GM06990 (cell line): ENCODE measurements around the gene KIAA1217.
"Not testable (repeated sequence)": the region's sequence is repeated elsewhere in the genome, so short reads cannot be mapped to it uniquely, and the experiment has no call there.

Experiments
- DNase-seq: peaks from one replicate; pipeline ENCODE4 v3.0.0-alpha.2; 2011; ENCODE audit not compliant: insufficient read length; ENCODE audit errors: extremely low read depth
- H3K27me3 ChIP-seq: replicated peaks from 2 replicates; pipeline ENCODE4 v1.6.0; 2011; ENCODE audit warnings: low read length; ENCODE audit not compliant: control insufficient read depth, insufficient read depth
- H3K36me3 ChIP-seq: 2 replicates; pipeline ENCODE4 v1.5.1; 2011; ENCODE audit warnings: low read length; ENCODE audit not compliant: control insufficient read depth, insufficient read depth
- H3K4me3 ChIP-seq: replicated peaks from 2 replicates; pipeline ENCODE4 v1.5.1; 2011; ENCODE audit warnings: low read depth, mild to moderate bottlenecking, control low read depth, low read length
- CTCF ChIP-seq: IDR thresholded peaks from 2 replicates; pipeline ENCODE4 v1.5.1; 2011; ENCODE audit warnings: low read length, control low read depth, mild to moderate bottlenecking, inconsistent platforms; ENCODE audit not compliant: insufficient read depth, poor library complexity, severe bottlenecking

Gene KIAA1217

DNA sequence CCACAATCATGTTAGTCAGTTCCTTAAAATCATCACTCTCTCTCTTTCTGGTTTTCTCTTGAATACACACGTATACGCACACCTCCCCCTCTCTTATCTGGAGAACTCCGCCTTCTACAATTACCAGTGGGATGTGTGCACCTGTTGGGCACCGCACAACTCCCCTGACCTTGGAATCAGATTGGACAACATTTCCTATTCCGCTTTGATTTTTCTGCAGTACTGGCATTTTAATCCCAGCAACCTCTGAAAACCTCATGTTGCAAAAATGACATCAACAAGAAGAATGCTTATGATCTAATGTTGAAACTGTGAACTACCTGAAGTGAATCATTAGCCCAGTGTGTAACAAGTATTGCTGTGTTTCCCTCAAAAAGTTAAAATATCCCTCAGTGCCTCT lies 109.6 kb downstream of the KIAA1217 start:
- H3K27me3 ChIP-seq: no peaks in the 10 kb centered on the region
- TF ChIP-seq CTCF: no peak
- no peak for DNase-seq
- H3K36me3 ChIP-seq: no peaks in the 10 kb centered on the region
- no peak overlapping the region for H3K4me3 ChIP-seq

DNA sequence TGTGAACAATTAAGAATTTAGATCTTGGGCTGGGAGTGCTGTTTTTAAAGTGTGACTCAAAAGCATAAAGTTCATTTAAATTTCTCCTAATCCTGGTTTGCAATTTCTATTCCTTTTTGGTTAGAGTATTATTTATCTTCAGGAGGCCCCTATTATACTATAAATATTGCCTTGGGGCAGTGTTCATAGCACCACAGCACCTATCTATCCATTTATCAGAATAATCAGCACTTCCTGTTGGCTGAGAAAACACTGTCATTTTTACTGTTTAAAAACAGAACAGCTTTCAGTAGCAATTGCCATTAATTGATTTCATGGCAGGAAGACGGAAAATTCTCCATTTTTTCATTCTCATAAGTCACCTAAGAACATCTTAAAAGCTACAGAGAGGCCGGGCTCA lies 111.4 kb downstream of the KIAA1217 start:
- no peak for DNase-seq
- H3K36me3 ChIP-seq: no peaks in the 10 kb centered on the region
- no peaks in the 10 kb centered on the region for H3K27me3 ChIP-seq
- no peak overlapping the region for H3K4me3 ChIP-seq
- TF ChIP-seq CTCF: no peak

DNA sequence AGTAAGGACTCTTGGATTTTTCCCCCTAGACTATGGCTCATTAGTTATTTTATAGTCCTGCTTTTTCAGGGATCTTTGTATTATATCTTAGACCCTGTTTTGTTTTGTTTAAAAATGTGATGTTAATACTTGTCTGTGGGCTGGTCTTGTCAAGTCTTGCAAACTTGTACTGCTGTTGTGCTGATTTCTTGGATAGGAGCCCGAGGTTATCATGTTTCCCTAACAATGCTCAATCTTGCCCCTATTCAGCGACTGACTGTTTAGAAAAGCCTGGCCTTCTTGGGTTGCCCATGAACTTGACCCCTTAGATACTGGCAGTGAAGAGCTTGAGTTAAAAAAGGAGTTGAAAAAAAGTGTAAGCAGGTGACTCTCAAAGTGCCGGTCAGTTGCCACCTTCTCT lies 115.7 kb downstream of the KIAA1217 start:
- Histone ChIP-seq H3K27me3 (no peaks in the 10 kb centered on the region), H3K36me3 (no peaks in the 10 kb centered on the region), H3K4me3 (no peak overlapping the region)
- no peak for TF ChIP-seq CTCF
- DNase-seq: no peak

DNA sequence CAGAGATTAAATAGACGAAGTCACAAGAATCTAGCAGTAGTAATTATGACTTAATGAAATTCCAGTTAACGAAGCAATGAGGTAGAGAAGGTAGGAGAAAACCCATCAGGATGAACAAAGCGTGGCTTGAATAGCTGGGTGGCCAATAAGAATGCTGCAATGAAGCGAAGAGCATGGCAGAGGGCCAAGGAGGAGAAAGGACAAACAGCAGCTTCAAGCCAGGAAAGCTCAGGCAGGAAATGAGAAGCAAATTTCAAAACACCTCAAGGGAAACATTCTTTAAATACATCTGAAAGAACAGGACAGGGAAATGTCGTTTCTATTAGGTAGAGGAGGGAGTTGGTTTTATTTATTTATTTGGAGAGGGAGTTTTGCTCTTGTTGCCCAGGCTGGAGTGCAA lies 122.5 kb downstream of the KIAA1217 start:
- no peaks in the 10 kb centered on the region for H3K27me3 ChIP-seq
- no peak for DNase-seq
- no peaks in the 10 kb centered on the region for H3K36me3 ChIP-seq
- no peak for TF ChIP-seq CTCF
- H3K4me3 ChIP-seq: no peak overlapping the region

DNA sequence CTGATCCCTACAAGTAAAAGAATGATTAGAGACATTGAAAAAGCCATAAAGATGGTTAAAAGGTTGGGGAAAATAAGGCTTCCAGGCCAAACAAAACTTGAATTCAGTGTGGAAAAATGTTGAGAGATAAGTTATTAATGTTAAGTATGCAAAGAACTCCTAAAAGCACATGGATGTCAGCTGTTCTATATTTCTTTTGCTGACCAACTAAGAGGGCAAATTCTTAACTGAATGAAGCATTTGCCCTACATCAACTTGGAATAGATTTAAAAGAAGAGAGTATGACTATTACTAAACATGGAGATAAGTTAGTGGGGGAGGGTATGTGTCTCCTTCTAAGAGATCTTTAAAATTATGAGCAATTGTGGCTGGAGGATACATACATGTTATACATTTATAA lies 124.8 kb downstream of the KIAA1217 start:
- Histone ChIP-seq H3K27me3 (no peaks in the 10 kb centered on the region), H3K4me3 (no peak overlapping the region), H3K36me3 (no peaks in the 10 kb centered on the region)
- DNase-seq: no peak
- no peak for TF ChIP-seq CTCF

DNA sequence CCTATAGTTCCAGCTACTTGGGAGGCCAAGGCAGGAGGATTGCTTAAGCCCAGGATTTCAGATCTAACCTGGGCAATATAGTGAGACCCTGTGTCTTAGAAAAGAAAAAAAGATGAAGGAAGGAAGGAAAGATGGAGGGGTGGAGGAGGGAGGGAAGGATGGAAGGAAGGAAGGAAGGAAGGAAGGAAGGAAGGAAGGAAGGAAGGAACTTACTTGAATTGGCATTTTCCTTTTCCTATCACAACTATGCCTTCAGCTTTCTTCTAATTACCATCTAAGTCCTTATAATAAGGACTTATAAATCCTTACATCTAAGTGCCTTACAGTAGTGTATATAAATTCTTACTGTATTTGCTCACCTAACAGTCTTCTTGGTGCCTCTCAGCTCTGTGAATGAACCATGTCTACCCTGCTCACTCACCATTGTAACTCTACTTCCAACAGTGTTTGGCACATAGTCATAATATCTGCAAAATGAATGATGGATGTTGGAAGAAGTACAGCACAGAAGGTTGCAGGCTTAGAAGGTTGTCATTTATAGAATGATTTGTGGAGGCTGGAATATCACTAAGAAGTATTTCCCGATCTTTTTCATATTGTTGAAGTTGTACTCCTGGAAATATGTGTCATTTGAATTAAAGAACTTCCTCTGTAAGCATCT lies 125.5 kb downstream of the KIAA1217 start:
- no peaks in the 10 kb centered on the region for H3K27me3 ChIP-seq
- no peak for DNase-seq
- TF ChIP-seq CTCF: no peak
- no peaks in the 10 kb centered on the region for H3K36me3 ChIP-seq
- no peak overlapping the region for H3K4me3 ChIP-seq

GRCh38 chr10:24337723-24338122 lies 128.8 kb downstream of the KIAA1217 start:
- not testable (repeated sequence) for H3K4me3 ChIP-seq, DNase-seq, H3K27me3 ChIP-seq, H3K36me3 ChIP-seq
